ENCODE measurements around the gene CMTR1. TPM values are rescaled to one million over a fixed set of nuclear protein-coding genes. Genes with fewer than 3 reads are reported as not detected.

Gene CMTR1
- total and polyA plus RNA-seq, 2 of the 13 experiments (the other 11 are each of a cell fraction or from before 2014, with no cell fraction given): 19.7 to 55.2 TPM

GRCh38 chr6:37480118-37480736 lies 47.2 kb downstream of the CMTR1 start:
- TF ChIP-seq REST (IDR thresholded peaks at IDR 0.05; ENCODE audit: borderline replicate concordance in 1 of 2, low read depth in 1 of 2, low read length in 2 of 2): no peak
- no peak for TF ChIP-seq EHMT2 (IDR thresholded peaks at IDR 0.05; ENCODE audit: borderline replicate concordance, low read depth, low read length)
- TF ChIP-seq SRSF9 (IDR thresholded peaks at IDR 0.05; ENCODE audit: borderline replicate concordance, insufficient read depth, low read depth, low read length, poor library complexity, severe bottlenecking): no peak
- TF ChIP-seq HOXA3 (CRISPR knock-in tag; IDR thresholded peaks at IDR 0.05): no peak
- TF ChIP-seq GPN1 (CRISPR knock-in tag; IDR thresholded peaks at IDR 0.05; ENCODE audit: borderline replicate concordance): no peak
- no peak for TF ChIP-seq FOXM1 (CRISPR knock-in tag; IDR thresholded peaks at IDR 0.05)
- TF ChIP-seq ZNF644 (CRISPR knock-in tag; IDR thresholded peaks at IDR 0.05; ENCODE audit: low read depth): no peak
- TF ChIP-seq MXD4 (CRISPR knock-in tag; IDR thresholded peaks at IDR 0.05): no peak
- no peak for TF ChIP-seq ZNF562 (CRISPR knock-in tag; IDR thresholded peaks at IDR 0.05; ENCODE audit: borderline replicate concordance)
- no peak for TF ChIP-seq DPF2 (CRISPR knock-in tag; IDR thresholded peaks at IDR 0.05; ENCODE audit: borderline replicate concordance, low read depth)
- no peak for TF ChIP-seq TGIF2 (CRISPR knock-in tag; IDR thresholded peaks at IDR 0.05)
- TF ChIP-seq ZNF124 (CRISPR knock-in tag; IDR thresholded peaks at IDR 0.05): no peak
- no peak for TF ChIP-seq TFAP4 (IDR thresholded peaks at IDR 0.05; ENCODE audit: borderline replicate concordance, low read depth)
- TF ChIP-seq MLLT10 (CRISPR knock-in tag; IDR thresholded peaks at IDR 0.05): no peak
- TF ChIP-seq MIER3 (CRISPR knock-in tag; IDR thresholded peaks at IDR 0.05; ENCODE audit: borderline replicate concordance): no peak
- no peak for TF ChIP-seq RFXANK (CRISPR knock-in tag; IDR thresholded peaks at IDR 0.05)
- no peak for TF ChIP-seq ZFX (CRISPR knock-in tag; IDR thresholded peaks at IDR 0.05; ENCODE audit: low read depth)
- no peak for TF ChIP-seq ADNP (CRISPR knock-in tag; IDR thresholded peaks at IDR 0.05)
- Histone ChIP-seq H3K9ac (ENCODE audit: insufficient read depth, low read depth, low read length) (no peak overlapping the region), H3K27me3 (ENCODE audit: control insufficient read depth in 1 of 2, insufficient read depth in 2 of 2, low read length in 2 of 2) (no peaks in the 10 kb centered on the region), H3K4me2 (ENCODE audit: low read depth, low read length) (no peak overlapping the region), H3K27ac (ENCODE audit: extremely low read length, insufficient read depth, low read length) (no peak overlapping the region), H3K4me1 (ENCODE audit: insufficient read depth, low read length) (no peaks in the 10 kb centered on the region), H3K79me2 (ENCODE audit: insufficient read depth, low read length) (no peaks in the 10 kb centered on the region), H3K36me3 (replicated peaks in 1 of 2; ENCODE audit: control insufficient read depth in 1 of 2, insufficient read depth in 2 of 2, low read length in 2 of 2) (peaks cover 41 to 75% of the 10 kb centered on the region in 2 experiments), H3K9me3 (ENCODE audit: low read length) (no peaks in the 10 kb centered on the region), H3K4me3 (replicated peaks in 1 of 3; ENCODE audit: insufficient read depth in 1 of 3, low read depth in 2 of 3, low read length in 3 of 3) (no peak overlapping the region), H2AFZ (ENCODE audit: low read length) (no peak overlapping the region), H4K20me1 (ENCODE audit: insufficient read depth, low read length) (no peaks in the 10 kb centered on the region)
- intact Hi-C loops (cut with micrococcal nuclease; ENCODE audit: unreplicated experiment) (loop anchor here (5.0 kb wide), 1 partner anchor 212 kb away; no protein-coding TSS in a partner anchor), in situ Hi-C loops (cut with HindIII; ENCODE audit: extremely low pct_ligation_motif_present, low pct_unique_long_range_greater_than_20kb) (no loop called here)
- ChIA-PET CTCF (ENCODE audit: low intra/inter-chr PET ratio, low total read pairs) (no interaction called here), POLR2A (no interaction called here)
- FAIRE-seq (no peak), ATAC-seq (no peak), DNase-seq (ENCODE audit: low spot score) (no peak)
- WGBS (ENCODE audit: low lambda C conversion rate): 100% methylated on average over 1 of the region's 1 CpG
- no TSS peak for BruUV-seq (replicated peaks)

All from HepG2 (cell line).